ENCODE measurements around the gene SLC34A1. TPM values are rescaled to one million over a fixed set of nuclear protein-coding genes. Genes with fewer than 3 reads are reported as not detected.

SLC34A1 gene
- total RNA-seq, 1 experiment from 2014 or later, result not detected

GRCh38 chr5:177389241-177390169 is 5.3 kb downstream of the SLC34A1 start:
- no peaks in the 10 kb centered on the region for H3K79me2 ChIP-seq (ENCODE audit: low read length)
- H3K4me2 ChIP-seq (ENCODE audit: low read depth, low read length, poor library complexity, severe bottlenecking), result peak overlapping the region; percentile 37
- peak; percentile 65 for DNase-seq
- no peaks in the 10 kb centered on the region for H4K20me1 ChIP-seq (ENCODE audit: insufficient read depth, low read depth, low read length)
- H3K27ac ChIP-seq (ENCODE audit: low read length), result no peak overlapping the region
- no peaks in the 10 kb centered on the region for H3K36me3 ChIP-seq (ENCODE audit: insufficient read depth, low read length)
- no peak overlapping the region for H3K4me3 ChIP-seq (ENCODE audit: low read length)
- peak overlapping the region; percentile 37 for H3K9ac ChIP-seq (ENCODE audit: low read length)
- H3K9me3 ChIP-seq (ENCODE audit: low read length), result no peaks in the 10 kb centered on the region
- H2AFZ ChIP-seq (ENCODE audit: low read length), result peak overlapping the region; percentile 37; the same call in 1 of the 2 replicates
- no peaks in the 10 kb centered on the region for H3K27me3 ChIP-seq (ENCODE audit: low read length)
- H3K4me1 ChIP-seq (ENCODE audit: low read length), result peaks cover 35% of the 10 kb centered on the region
- H3K9me2 ChIP-seq (replicated peaks; ENCODE audit: insufficient read depth, low read length), result no peaks in the 10 kb centered on the region

DNA sequence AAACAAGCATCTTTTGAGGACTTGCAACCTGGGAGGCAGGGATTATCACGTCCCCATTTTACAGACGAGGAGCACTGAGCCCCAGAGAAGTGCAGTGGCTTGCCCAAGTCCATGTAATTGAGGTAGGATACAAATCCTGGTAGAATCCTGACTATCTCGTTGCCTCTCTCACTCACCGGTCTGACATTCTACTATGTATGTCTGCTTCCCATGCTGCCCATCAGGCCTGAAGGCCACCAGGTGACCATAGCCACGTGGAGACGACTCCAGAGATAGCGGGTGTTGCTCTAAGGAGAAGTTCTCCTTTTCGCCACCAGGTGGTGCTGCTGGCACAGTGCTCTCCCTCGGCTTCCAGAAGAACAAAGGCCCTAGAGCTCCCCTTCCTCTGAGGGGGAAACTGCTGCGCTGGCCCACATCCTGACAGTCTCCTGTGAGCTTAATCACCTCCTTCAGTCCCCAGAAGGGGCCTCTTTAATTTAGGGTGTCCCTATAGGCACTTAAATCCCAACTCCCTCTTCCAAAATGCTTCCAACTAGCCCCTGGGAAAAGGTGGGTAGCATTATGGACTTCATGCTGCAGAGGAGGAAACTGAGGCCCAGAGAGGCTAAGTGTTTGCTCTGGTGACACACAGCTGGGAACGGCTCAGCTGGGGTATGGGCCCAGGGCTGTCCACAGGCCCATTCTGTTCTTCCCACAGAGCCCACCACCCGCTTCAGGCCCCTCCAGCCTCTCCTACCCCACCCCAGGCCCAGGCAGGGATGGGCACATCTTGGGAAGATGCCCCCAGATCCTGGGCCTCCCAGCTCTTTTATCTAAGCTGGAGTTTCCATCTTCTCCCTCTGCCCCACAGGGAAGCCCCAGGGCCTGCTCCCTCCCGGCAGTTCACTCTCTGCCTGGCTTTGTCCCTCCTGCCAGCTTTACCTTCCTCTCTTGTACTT is 6.4 kb downstream of the SLC34A1 start:
- H3K27me3 ChIP-seq (ENCODE audit: low read length), result no peaks in the 10 kb centered on the region
- DNase-seq, result peak; percentile 96
- no peak overlapping the region for H3K4me3 ChIP-seq (ENCODE audit: low read length)
- H3K36me3 ChIP-seq (ENCODE audit: insufficient read depth, low read length), result no peaks in the 10 kb centered on the region
- H4K20me1 ChIP-seq (ENCODE audit: insufficient read depth, low read depth, low read length), result no peaks in the 10 kb centered on the region
- peaks cover 35% of the 10 kb centered on the region for H3K4me1 ChIP-seq (ENCODE audit: low read length)
- H3K27ac ChIP-seq (ENCODE audit: low read length), result no peak overlapping the region
- no peak overlapping the region for H3K4me2 ChIP-seq (ENCODE audit: low read depth, low read length, poor library complexity, severe bottlenecking)
- no peaks in the 10 kb centered on the region for H3K9me3 ChIP-seq (ENCODE audit: low read length)
- no peaks in the 10 kb centered on the region for H3K9me2 ChIP-seq (replicated peaks; ENCODE audit: insufficient read depth, low read length)
- H2AFZ ChIP-seq (ENCODE audit: low read length), result no peak overlapping the region
- no peaks in the 10 kb centered on the region for H3K79me2 ChIP-seq (ENCODE audit: low read length)
- no peak overlapping the region for H3K9ac ChIP-seq (ENCODE audit: low read length)

- Histone ChIP-seq H3K9me2 (replicated peaks; ENCODE audit: insufficient read depth, low read length) (no peaks in the 10 kb centered on the region), H3K9me3 (ENCODE audit: low read length) (no peaks in the 10 kb centered on the region), H2AFZ (ENCODE audit: low read length) (no peak overlapping the region), H3K4me3 (ENCODE audit: low read length) (no peak overlapping the region), H3K36me3 (ENCODE audit: insufficient read depth, low read length) (no peaks in the 10 kb centered on the region), H3K27ac (ENCODE audit: low read length) (no peak overlapping the region), H3K4me1 (ENCODE audit: low read length) (peaks cover 29% of the 10 kb centered on the region), H3K27me3 (ENCODE audit: low read length) (no peaks in the 10 kb centered on the region), H3K79me2 (ENCODE audit: low read length) (no peaks in the 10 kb centered on the region), H3K9ac (ENCODE audit: low read length) (no peak overlapping the region), H3K4me2 (ENCODE audit: low read depth, low read length, poor library complexity, severe bottlenecking) (no peak overlapping the region), H4K20me1 (ENCODE audit: insufficient read depth, low read depth, low read length) (no peaks in the 10 kb centered on the region)
- no peak for DNase-seq
These were observed 8.5 kb downstream of the SLC34A1 start for GRCh38 chr5:177392765-177393164.

GRCh38 chr5:177393206-177393765 is 9.1 kb downstream of the SLC34A1 start:
- Histone ChIP-seq H3K9me2 (replicated peaks; ENCODE audit: insufficient read depth, low read length) (no peaks in the 10 kb centered on the region), H3K4me1 (ENCODE audit: low read length) (peaks cover 24% of the 10 kb centered on the region), H3K4me2 (ENCODE audit: low read depth, low read length, poor library complexity, severe bottlenecking) (no peak overlapping the region), H3K9me3 (ENCODE audit: low read length) (no peaks in the 10 kb centered on the region), H4K20me1 (ENCODE audit: insufficient read depth, low read depth, low read length) (no peaks in the 10 kb centered on the region), H2AFZ (ENCODE audit: low read length) (no peak overlapping the region), H3K9ac (ENCODE audit: low read length) (no peak overlapping the region), H3K27me3 (ENCODE audit: low read length) (no peaks in the 10 kb centered on the region), H3K79me2 (ENCODE audit: low read length) (no peaks in the 10 kb centered on the region), H3K4me3 (ENCODE audit: low read length) (no peak overlapping the region), H3K36me3 (ENCODE audit: insufficient read depth, low read length) (no peaks in the 10 kb centered on the region), H3K27ac (ENCODE audit: low read length) (no peak overlapping the region)
- no peak for DNase-seq

DNA sequence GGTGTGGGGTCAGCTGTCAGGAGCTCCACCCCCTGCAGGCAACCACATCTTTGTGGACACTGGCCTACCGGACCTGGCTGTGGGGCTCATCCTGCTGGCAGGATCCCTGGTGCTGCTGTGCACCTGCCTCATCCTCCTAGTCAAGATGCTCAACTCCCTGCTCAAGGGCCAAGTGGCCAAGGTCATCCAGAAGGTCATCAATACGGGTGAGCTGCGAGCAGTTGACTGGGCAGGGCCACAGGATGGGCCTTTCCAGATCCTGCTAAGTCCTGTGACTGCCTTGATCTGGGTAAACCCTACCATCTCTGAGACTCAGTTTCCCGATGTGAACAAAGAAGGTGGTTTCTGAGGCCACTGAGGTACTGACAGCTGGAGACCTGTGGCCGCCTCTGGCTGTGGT is 9.8 kb downstream of the SLC34A1 start:
- Histone ChIP-seq H4K20me1 (ENCODE audit: insufficient read depth, low read depth, low read length) (no peaks in the 10 kb centered on the region), H2AFZ (ENCODE audit: low read length) (no peak overlapping the region), H3K9me2 (replicated peaks; ENCODE audit: insufficient read depth, low read length) (no peaks in the 10 kb centered on the region), H3K27ac (ENCODE audit: low read length) (no peak overlapping the region), H3K4me2 (ENCODE audit: low read depth, low read length, poor library complexity, severe bottlenecking) (no peak overlapping the region), H3K79me2 (ENCODE audit: low read length) (no peaks in the 10 kb centered on the region), H3K9me3 (ENCODE audit: low read length) (no peaks in the 10 kb centered on the region), H3K4me3 (ENCODE audit: low read length) (no peak overlapping the region), H3K36me3 (ENCODE audit: insufficient read depth, low read length) (no peaks in the 10 kb centered on the region), H3K4me1 (ENCODE audit: low read length) (peaks cover 17% of the 10 kb centered on the region), H3K27me3 (ENCODE audit: low read length) (no peaks in the 10 kb centered on the region), H3K9ac (ENCODE audit: low read length) (no peak overlapping the region)
- DNase-seq, result no peak

- no peak for DNase-seq
- Histone ChIP-seq H3K36me3 (ENCODE audit: insufficient read depth, low read length) (no peaks in the 10 kb centered on the region), H3K4me2 (ENCODE audit: low read depth, low read length, poor library complexity, severe bottlenecking) (no peak overlapping the region), H3K27me3 (ENCODE audit: low read length) (no peaks in the 10 kb centered on the region), H3K27ac (ENCODE audit: low read length) (no peak overlapping the region), H2AFZ (ENCODE audit: low read length) (no peak overlapping the region), H3K4me3 (ENCODE audit: low read length) (no peak overlapping the region), H3K9ac (ENCODE audit: low read length) (no peak overlapping the region), H4K20me1 (ENCODE audit: insufficient read depth, low read depth, low read length) (no peaks in the 10 kb centered on the region), H3K4me1 (ENCODE audit: low read length) (peaks cover 3% of the 10 kb centered on the region; the same call in 1 of the 2 replicates), H3K79me2 (ENCODE audit: low read length) (no peaks in the 10 kb centered on the region), H3K9me2 (replicated peaks; ENCODE audit: insufficient read depth, low read length) (no peaks in the 10 kb centered on the region), H3K9me3 (ENCODE audit: low read length) (no peaks in the 10 kb centered on the region)
These were observed 11.8 kb downstream of the SLC34A1 start for GRCh38 chr5:177396078-177396477.

DNA sequence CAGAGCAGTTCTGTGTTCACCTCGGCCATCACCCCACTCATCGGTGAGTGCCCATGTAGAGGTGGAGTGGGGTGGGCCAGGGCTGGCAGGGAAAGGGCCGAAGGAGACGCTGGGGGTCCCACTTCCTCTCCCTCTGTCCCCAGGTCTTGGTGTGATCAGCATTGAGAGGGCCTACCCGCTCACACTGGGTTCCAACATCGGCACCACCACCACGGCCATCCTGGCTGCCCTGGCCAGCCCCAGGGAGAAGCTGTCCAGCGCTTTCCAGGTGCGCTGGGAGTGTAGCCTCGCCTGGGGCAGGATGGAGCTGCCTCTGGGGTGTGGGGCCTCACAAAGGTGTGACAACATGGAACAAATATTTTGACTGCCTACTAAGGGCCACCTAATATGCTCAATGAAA is 12.6 kb downstream of the SLC34A1 start:
- no peak for DNase-seq
- no peaks in the 10 kb centered on the region for H3K79me2 ChIP-seq (ENCODE audit: low read length)
- no peaks in the 10 kb centered on the region for H3K9me2 ChIP-seq (replicated peaks; ENCODE audit: insufficient read depth, low read length)
- no peaks in the 10 kb centered on the region for H4K20me1 ChIP-seq (ENCODE audit: insufficient read depth, low read depth, low read length)
- H3K4me1 ChIP-seq (ENCODE audit: low read length), result peaks cover 3% of the 10 kb centered on the region; the same call in 1 of the 2 replicates
- H2AFZ ChIP-seq (ENCODE audit: low read length), result no peak overlapping the region
- H3K4me3 ChIP-seq (ENCODE audit: low read length), result no peak overlapping the region
- H3K4me2 ChIP-seq (ENCODE audit: low read depth, low read length, poor library complexity, severe bottlenecking), result no peak overlapping the region
- H3K36me3 ChIP-seq (ENCODE audit: insufficient read depth, low read length), result no peaks in the 10 kb centered on the region
- H3K9me3 ChIP-seq (ENCODE audit: low read length), result no peaks in the 10 kb centered on the region
- no peak overlapping the region for H3K27ac ChIP-seq (ENCODE audit: low read length)
- no peaks in the 10 kb centered on the region for H3K27me3 ChIP-seq (ENCODE audit: low read length)
- H3K9ac ChIP-seq (ENCODE audit: low read length), result no peak overlapping the region
